A673 (cell line): Measurements from ENCODE around the gene CHCHD1.

Experiments used
- EZH2 ChIP-seq: fragments of 200-600 bp; sonication (generic); IDR thresholded peaks from 2 replicates; pipeline ENCODE4 v1.6.1; 2017; ENCODE audit warnings: borderline replicate concordance, low read depth, mild to moderate bottlenecking, mixed read lengths, antibody characterized with exemption, low read length; ENCODE audit not compliant: poor library complexity, severe bottlenecking
- TF ChIP-seq, protein P1 (sequence below): fragments of 300-800, 200-600 bp; sonication (generic); conservative IDR thresholded peaks from 2 replicates; pipeline ENCODE4 v1.5.1; 2017; ENCODE audit warnings: low read depth, mild to moderate bottlenecking, antibody characterized with exemption, low read length, moderate library complexity, mixed read lengths

- TF ChIP-seq, protein P1, sequence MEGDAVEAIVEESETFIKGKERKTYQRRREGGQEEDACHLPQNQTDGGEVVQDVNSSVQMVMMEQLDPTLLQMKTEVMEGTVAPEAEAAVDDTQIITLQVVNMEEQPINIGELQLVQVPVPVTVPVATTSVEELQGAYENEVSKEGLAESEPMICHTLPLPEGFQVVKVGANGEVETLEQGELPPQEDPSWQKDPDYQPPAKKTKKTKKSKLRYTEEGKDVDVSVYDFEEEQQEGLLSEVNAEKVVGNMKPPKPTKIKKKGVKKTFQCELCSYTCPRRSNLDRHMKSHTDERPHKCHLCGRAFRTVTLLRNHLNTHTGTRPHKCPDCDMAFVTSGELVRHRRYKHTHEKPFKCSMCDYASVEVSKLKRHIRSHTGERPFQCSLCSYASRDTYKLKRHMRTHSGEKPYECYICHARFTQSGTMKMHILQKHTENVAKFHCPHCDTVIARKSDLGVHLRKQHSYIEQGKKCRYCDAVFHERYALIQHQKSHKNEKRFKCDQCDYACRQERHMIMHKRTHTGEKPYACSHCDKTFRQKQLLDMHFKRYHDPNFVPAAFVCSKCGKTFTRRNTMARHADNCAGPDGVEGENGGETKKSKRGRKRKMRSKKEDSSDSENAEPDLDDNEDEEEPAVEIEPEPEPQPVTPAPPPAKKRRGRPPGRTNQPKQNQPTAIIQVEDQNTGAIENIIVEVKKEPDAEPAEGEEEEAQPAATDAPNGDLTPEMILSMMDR, result no peak
- no peak for TF ChIP-seq EZH2
Observed at GRCh38 chr10:73823391-73823790, 41.5 kb downstream of the CHCHD1 start.
